Stimulated activated CD4-positive, alpha-beta T cell treated with anti-CD3 and anti-CD28 coated beads, Interleukin-12 subunit alpha, Interleukin-12 subunit beta, amount 100 ng/mL, for 24 hours (primary cell): ENCODE data around the gene ARL14.
"Not testable (repeated sequence)": the region's sequence is repeated elsewhere in the genome, so short reads cannot be mapped to it uniquely, and the experiment has no call there.

Experiments
- DNase-seq, 2 experiments: peaks; one replicate each; pipeline ENCODE4 v3.0.0-alpha.2; 2020; ENCODE audit warnings: low read depth in 2 of 2

ARL14 gene

DNA sequence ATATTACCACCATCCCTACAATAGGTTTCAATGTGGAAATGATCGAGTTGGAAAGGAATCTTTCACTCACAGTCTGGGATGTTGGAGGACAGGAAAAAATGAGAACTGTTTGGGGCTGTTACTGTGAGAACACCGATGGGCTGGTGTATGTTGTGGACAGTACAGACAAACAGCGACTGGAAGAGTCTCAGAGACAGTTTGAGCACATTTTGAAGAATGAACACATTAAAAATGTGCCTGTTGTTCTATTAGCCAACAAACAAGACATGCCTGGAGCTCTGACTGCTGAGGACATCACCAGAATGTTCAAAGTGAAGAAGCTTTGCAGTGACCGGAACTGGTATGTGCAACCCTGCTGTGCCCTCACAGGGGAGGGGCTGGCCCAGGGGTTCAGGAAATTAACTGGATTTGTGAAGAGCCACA lies 510 bp downstream of the ARL14 start:
- no peak for DNase-seq

DNA sequence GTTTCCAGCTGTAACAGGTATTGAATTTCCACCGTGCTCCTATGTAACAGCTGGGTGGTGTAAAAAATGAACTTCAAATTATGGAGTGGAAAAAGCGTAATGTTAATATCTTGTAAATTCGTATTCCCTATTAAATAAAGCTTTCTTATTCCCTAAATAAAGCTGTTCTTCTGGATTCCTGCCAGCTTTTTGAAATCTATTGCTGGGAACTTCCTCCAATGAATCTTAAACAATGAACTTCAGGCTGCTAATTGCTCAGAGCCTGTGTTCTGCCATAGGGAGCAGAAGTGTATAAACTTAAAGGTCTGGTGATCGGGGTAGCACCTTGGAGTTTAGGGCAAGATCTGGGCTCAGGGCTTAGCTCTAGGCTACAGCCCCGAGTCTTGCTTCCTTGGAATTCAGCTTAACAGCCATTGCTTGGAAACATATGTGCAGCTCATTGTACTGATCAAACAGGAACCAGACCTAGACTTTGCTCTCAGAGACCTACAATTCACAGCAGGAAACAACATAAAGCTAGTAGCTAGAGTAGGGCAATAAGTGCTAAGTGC lies 1.4 kb downstream of the ARL14 start:
- DNase-seq, result no peak

DNA sequence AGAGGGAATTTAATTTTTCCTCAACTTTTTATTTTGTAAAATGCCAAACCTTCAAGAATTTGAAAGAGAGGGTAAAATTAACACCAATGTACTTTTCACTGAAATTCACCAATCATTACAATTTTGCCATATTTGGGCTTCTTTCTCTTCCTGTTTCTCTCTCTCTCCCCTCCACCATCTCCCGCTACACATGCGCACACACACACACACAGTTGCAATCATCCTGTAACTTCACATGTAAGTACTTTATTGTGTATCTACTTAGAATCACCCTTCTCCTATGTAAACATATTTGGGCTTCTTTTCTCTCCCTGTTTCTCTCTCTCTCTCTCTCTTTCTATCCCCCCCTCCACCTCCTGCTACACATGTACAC lies 7.4 kb downstream of the ARL14 start:
- DNase-seq, result no peak

- DNase-seq, result no peak
Observed at GRCh38 chr3:160685144-160685766, 8.3 kb downstream of the ARL14 start.

- no peak for DNase-seq
Observed at GRCh38 chr3:160686955-160687535, 10.1 kb downstream of the ARL14 start.

- no peak for DNase-seq
Observed at GRCh38 chr3:160691151-160691550, 14.2 kb downstream of the ARL14 start.

GRCh38 chr3:160691962-160692361 lies 15.0 kb downstream of the ARL14 start:
- no peak for DNase-seq

DNA sequence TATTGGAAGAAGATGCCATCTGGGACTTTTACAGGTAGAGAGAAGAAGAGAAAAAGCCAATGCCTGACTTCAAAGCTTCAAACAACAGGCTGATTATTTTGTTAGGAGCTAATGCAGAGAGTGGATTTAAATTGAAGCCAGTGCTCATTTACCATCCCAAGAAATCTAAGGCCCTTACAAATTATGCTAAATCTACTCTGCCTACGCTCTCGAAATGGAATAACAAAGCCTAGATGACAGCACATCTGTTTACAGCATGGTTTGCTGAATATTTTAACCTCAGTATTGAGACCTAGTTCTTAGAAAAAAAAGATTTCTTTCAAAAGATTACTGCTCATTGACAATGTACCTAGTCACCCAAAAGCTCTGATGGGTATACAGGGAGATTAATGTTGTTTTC lies 16.2 kb downstream of the ARL14 start:
- DNase-seq, result no peak

GRCh38 chr3:160694345-160694744 lies 17.4 kb downstream of the ARL14 start:
- no peak for DNase-seq

- no peak for DNase-seq
Observed at GRCh38 chr3:160695003-160695402, 18.0 kb downstream of the ARL14 start.

DNA sequence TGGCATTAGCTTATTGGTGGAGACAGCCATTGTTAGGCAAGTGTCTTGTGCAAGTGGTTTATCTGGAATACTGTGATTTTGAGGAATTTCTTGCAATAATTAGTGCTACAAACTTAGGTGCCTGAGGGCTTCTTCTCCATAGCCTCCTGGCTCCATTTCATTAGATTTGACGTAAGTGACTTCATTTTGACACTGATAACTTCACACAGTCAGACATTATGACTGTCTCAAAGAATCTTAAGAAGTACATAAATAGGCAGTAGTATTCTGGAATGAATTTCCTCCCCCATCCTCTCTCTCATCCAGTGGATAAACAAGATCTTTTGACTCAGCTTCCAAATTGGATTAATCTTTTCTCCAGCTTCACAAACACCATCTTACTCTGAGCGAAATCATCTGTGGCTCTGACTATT lies 19.0 kb downstream of the ARL14 start:
- DNase-seq, result no peak

DNA sequence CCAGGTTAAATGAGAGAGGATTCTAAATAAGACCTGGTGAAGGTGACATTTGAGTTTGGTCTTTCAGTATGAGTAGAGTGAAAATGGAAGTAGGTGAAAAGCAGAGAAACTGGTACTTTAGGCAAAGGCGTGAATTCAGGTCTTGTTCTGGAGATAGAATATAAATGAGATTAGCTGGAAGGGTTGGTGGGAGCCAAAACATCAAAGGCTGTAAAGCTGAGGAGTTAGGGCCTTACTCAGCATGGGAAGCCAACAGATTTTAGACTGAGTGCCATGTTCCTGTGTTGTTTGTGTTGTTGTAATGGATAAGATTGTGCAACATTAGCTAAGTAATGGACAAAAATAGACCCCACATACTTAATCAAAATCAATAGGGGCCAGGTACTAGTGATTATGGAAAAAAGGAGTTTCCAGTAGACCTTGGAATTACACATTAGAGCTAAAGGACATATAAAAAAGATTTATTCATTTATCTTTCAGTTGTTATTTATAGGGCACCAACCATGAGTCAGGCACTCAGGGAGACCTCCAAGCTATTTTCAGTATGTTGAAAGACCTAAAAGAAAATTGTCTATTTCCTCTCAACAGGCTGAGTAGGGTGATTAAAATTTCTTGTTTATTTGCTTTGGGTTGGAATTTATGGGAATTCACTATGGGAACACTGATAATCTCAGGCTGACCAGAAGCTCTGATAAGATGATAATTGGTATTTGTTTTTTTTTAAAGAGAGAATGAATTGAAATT lies 20.8 kb downstream of the ARL14 start:
- no peak for DNase-seq

- DNase-seq, result no peak
Observed at GRCh38 chr3:160698599-160699195, 21.7 kb downstream of the ARL14 start.

GRCh38 chr3:160701490-160701889 lies 24.5 kb downstream of the ARL14 start:
- no peak for DNase-seq

GRCh38 chr3:160702290-160702689 lies 25.3 kb downstream of the ARL14 start:
- no peak for DNase-seq

DNA sequence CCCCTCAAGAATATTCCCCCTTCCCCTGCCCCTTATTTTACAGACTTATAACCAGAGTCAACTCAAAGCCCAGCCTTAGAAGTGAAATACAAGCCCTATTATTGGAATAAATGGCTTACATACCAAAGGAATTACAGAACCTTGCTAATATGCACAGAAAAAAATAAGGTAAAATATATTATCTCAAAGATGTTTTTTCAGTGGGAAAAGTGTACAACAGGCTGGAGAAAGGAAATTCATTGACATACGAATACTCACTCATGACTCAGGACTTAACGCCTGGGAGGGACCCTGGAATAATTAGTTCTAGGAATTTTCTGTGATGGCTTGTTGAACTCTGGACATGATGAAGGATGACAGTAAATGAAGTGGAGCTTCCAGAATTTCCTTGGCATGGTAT lies 27.0 kb downstream of the ARL14 start:
- no peak for DNase-seq

DNA sequence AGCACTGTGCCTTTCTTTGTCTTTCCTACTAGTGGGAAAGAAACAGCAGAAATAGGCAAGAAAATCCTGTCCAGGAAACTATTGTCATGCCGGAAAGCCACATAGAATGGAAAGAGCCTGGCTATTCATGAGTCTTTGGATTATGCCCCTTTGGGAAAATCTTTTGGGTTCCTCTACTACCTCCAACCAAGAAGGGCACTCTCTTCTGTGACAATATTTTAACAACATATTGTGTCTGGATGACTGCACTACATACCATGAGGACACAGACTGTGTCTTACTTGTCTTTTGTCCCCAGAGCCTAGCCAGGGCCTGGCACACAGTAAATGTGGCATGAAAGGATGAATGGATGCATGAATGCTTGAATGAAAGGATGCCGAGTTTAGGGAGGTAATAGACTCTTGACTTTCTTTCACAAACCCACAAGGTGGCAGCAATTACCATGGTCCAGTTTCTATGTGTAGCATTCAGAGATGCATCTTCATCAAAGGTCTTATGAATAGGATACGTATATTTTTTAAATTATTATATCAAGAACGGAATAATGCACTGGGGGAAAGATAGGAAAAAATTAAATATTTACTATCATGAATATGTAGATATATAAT lies 30.3 kb downstream of the ARL14 start:
- DNase-seq, result no peak

- DNase-seq, result no peak
Observed at GRCh38 chr3:160709477-160710182, 32.7 kb downstream of the ARL14 start.

DNA sequence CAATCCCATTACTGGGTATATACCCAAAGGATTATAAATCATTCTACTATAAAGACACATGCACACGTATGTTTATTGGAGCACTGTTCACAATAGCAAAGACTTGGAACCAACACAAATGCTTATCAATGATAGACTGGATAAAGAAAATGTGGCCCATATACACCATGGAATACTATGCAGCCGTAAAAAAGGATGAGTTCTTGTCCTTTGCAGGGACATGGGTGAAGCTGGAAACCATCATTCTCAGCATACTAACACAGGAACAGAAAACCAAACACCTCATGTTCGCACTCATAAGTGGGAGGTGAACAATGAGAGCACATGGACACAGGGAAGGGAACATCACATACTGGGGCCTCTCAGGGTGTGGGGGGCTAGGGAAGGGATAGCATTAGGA lies 36.2 kb downstream of the ARL14 start:
- not testable (repeated sequence) for DNase-seq

DNA sequence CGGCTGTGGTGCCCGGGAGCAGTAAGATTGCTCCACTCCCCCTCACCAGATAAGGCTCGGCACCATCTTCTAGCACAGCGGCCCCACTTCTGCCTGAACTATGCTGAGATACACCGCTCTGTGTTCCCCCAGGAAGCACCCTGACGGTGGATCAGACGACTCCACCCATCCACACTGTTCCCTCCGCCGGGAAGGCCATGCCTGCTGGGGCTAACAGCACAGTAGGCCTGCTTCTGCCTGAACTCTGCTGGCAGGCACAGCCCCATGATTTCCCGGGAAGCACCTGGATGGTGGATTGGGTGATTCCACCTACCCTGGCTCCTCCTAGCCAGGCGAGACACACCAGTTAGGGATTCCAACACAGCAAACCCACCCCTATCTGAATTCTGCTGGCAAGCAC lies 42.8 kb downstream of the ARL14 start:
- DNase-seq, result no peak

DNA sequence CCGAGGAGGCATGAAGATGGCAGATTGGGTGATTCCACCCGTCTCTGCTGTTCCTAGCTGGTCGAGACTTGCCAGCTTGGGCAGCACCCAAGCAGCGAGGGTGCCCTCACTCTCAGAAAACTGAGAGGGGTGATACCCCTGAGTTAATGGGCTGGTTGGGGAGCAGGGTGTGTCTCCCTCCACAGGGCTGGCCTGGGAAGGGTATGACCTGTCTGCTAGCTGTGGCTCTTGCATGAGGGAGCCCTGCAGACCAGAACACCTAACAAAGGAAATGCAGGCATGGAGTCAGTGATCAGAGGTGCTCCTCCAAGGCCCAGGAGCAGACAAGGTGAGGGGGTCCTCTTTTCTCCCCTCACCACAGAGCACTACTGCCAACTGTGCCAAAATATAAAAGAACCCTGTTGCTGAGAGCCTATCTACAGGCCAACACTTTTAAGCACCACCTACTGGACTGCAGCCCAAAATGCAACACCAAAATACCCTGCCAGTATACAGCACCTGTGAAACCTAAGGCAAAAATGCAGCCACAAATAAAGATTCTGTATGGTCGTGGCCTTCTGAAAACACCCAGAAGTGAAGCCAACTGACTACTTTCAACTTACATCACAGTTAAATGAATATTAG lies 43.3 kb downstream of the ARL14 start:
- DNase-seq, result no peak
